Thyroid gland (tissue), 4 donors: Measurements from ENCODE around the gene COL20A1.

Experiments
- POLR2A ChIP-seq, 2 donors: fragments of 450-650 bp; IDR thresholded peaks; one replicate each; pipeline ENCODE4 v1.6.1; 2017; ENCODE audit warnings: antibody characterized with exemption in 2 of 2, mild to moderate bottlenecking in 2 of 2, moderate library complexity in 1 of 2
- TF ChIP-seq, protein P1 (sequence below), 6 experiments: fragments of 200-600 bp in 3 of 6; fragments of 450-650 bp in 3 of 6; sonication (generic) in 3 of 6; IDR thresholded peaks; one replicate each; pipeline ENCODE4 v1.5.1; 2016 to 2019; ENCODE audit warnings: antibody characterized with exemption in 6 of 6, mild to moderate bottlenecking in 2 of 6, inconsistent platforms in 1 of 6, moderate library complexity in 1 of 6

DNA sequence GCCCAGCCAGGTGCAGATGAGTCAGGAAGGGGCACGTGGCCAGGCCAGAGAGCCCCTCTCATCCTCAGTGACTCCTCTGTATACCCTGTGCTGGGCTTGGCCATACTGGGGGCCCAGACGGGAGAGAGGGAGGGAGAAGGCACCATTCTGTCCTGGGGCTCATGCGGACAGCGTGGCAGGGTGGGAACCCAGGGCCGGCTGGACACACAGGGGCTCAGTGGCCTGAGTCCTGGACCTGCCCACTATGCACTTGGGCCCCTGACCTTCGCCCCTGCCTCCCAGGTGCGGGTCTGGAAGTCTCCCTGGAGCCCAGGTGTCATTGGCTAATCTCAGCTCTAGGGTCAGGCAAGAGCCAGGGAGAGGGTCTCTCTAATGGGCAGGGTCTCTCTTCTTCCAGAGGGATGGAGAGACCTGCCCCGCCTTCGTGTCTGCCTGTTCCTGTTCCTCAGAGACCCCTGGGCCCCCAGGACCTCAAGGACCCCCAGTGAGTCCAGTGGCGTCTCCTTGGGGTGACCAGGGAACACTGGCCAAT, 27.7 kb downstream of the COL20A1 start:
- no peak for TF ChIP-seq POLR2A (IDR thresholded peaks at IDR 0.05)
- TF ChIP-seq, protein P1, sequence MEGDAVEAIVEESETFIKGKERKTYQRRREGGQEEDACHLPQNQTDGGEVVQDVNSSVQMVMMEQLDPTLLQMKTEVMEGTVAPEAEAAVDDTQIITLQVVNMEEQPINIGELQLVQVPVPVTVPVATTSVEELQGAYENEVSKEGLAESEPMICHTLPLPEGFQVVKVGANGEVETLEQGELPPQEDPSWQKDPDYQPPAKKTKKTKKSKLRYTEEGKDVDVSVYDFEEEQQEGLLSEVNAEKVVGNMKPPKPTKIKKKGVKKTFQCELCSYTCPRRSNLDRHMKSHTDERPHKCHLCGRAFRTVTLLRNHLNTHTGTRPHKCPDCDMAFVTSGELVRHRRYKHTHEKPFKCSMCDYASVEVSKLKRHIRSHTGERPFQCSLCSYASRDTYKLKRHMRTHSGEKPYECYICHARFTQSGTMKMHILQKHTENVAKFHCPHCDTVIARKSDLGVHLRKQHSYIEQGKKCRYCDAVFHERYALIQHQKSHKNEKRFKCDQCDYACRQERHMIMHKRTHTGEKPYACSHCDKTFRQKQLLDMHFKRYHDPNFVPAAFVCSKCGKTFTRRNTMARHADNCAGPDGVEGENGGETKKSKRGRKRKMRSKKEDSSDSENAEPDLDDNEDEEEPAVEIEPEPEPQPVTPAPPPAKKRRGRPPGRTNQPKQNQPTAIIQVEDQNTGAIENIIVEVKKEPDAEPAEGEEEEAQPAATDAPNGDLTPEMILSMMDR (IDR thresholded peaks at IDR 0.05) = no peak
